GM20431 (cell line): Measurements from ENCODE around the gene TSPAN2.
"Not testable (repeated sequence)": the region's sequence is repeated elsewhere in the genome, so short reads cannot be mapped to it uniquely, and the experiment has no call there.

Experiments used
- in situ Hi-C: fragments of 300-500 bp; cut with MseI, MboI; formaldehyde crosslinking; loops from one replicate; pipeline ENCODE4 v1.15.0; 2020; ENCODE audit warnings: low sequenced_read_pairs; ENCODE audit not compliant: unreplicated experiment

TSPAN2 gene

DNA sequence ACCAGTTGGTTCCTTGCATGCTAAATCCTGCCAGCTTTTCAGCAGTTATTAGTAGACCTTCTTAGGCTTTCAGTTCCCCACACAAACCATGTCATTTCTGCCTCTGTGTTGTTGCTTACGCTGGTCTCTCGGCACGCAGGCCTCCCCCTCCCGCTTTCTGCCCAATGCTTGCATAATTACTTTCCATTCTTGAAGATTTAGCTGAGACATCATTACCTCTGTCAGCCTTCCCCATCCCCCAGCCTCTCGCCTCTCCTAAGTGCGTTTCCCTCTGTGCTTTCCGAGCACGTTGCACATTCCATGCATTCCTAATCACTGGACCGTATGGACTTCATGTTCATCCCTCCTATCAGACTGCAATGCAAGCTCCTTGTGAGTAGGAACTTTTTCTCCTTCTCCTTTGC, 32.9 kb downstream of the TSPAN2 start:
- in situ Hi-C loops = no loop called here

- in situ Hi-C loops = no loop called here
These were observed 36.7 kb downstream of the TSPAN2 start for GRCh38 chr1:115052454-115053083.

- in situ Hi-C loops = no loop called here
These were observed 37.5 kb downstream of the TSPAN2 start for GRCh38 chr1:115051850-115052249.

DNA sequence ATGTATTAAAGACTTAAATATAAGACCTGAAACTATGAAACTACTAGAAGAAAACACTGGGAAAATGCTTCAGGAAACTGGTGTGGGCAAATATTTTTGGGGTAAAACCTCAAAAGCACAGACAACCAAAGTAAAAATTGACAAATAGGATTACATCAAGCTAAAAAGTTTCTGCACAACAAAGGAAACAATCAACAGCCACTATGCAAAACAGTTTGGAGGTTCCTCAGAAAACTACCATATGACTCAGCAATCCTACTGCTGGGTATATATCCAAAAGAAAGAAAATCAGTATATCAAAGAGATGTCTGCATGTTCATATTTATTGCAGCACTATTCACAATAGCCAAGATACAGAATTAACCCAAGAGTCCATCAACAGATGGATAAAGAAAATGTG, 42.6 kb downstream of the TSPAN2 start:
- in situ Hi-C loops = no loop called here

- in situ Hi-C loops = no loop called here
These were observed 47.6 kb downstream of the TSPAN2 start for GRCh38 chr1:115041654-115042053.

- in situ Hi-C loops = no loop called here
These were observed 48.8 kb downstream of the TSPAN2 start for GRCh38 chr1:115040501-115040900.

- in situ Hi-C loops = no loop called here
These were observed 52.3 kb downstream of the TSPAN2 start for GRCh38 chr1:115036814-115037507.

GRCh38 chr1:115035652-115036051, 53.7 kb downstream of the TSPAN2 start:
- in situ Hi-C loops = no loop called here

DNA sequence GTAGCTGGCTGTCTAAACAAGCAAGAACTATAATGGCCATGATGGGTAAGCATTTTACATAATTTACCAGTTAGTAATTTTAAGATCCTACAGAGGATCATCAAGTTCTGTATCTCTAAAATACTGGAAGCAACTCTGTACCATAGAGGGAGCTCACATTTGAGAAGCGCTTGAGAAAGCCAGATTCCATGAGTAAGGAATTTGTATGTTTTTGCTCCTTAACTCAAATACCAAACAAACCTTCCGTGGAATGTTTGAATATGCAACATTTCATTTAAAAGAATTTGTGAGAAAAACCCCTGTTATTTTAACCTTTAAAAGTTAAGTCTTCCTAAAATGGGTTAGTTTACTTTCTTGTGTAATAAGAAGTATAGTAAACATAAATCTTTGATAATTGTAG, 57.7 kb downstream of the TSPAN2 start:
- in situ Hi-C loops = no loop called here

DNA sequence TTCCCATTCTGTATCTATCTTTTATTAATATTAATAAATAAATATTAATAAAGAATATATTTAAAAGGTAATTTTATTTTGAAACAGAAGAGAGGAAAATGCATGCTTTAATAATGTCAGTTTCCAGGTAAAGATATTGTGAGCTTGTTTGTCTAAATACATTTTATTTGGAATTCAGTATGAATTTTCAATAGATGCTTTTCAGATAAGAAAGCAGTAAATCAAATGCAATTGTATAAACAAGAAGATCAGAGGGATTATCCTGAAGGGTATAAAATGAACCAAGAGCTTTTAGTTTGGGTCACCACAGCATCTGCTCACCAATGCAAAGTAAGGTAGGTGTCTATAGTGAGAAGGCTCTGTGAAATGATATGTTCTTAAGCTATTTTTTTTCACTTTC, 59.8 kb downstream of the TSPAN2 start, which contains the start of gene TSHB:
TSS of gene TSHB (plus strand) at position 301 of the 400 bp plus-strand sequence. CDS start 3,537 bp downstream, outside the sequence.
- in situ Hi-C loops = no loop called here

GRCh38 chr1:115023593-115023992, 65.7 kb downstream of the TSPAN2 start:
- in situ Hi-C loops = no loop called here

GRCh38 chr1:115021145-115021544, 68.2 kb downstream of the TSPAN2 start:
- in situ Hi-C loops = no loop called here

DNA sequence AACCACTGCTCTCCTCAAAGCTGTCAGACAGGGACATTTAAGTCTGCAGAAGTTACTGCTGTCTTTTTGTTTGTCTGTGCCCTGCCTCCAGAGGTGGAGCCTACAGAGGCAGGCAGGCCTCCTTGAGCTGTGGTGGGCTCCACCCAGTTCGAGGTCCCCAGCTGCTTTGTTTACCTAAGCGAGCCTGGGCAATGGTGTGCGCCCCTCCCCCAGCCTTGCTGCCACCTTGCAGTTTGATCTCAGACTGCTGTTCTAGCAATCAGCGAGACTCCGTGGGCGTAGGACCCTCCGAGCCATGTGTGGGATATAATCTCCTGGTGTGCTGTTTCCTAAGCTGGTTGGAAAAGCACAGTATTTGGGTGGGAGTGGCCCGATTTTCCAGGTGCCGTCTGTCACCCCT, 69.8 kb downstream of the TSPAN2 start:
- in situ Hi-C loops = not testable (repeated sequence)

- in situ Hi-C loops = no loop called here
These were observed 75.5 kb downstream of the TSPAN2 start for GRCh38 chr1:115013792-115014191.

DNA sequence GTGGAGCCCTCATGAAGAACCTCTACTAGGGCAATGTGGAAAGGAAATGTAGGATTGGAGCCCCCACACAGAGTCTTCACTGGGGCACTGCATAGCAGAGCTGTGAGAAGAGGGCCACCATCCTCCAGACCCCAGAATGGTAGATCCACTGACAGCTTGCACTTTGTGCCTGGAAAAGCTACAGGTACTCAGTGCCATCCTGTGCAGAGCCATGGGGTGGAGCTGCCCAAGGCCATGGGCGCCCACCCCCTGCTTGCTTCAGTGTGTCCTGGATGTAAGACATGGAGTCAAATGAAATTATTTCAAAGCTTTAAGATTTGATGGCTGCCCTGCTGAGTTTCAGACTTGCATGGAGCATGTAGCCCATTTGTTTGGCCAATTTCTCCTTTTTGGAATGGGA, 76.9 kb downstream of the TSPAN2 start:
- in situ Hi-C loops = no loop called here

DNA sequence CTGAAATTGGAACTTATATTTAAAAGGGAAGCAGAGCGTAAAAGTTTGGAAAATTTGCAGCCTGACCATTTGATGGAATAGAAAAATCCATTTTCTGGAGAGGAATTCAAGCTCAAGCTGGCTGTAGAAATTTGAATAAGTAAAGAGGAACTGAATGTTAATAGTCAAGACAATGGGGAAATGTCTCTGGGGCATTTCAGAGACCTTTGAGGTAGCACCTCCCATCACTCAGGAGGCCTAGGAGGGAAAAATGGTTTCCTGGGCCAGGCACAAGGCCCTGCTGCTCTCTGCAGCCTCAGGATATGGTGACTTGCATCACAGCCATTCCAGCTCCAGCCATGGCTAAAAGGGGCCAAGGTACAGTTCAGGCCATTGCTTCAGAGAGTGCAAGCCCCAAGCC, 77.3 kb downstream of the TSPAN2 start:
- in situ Hi-C loops = no loop called here

DNA sequence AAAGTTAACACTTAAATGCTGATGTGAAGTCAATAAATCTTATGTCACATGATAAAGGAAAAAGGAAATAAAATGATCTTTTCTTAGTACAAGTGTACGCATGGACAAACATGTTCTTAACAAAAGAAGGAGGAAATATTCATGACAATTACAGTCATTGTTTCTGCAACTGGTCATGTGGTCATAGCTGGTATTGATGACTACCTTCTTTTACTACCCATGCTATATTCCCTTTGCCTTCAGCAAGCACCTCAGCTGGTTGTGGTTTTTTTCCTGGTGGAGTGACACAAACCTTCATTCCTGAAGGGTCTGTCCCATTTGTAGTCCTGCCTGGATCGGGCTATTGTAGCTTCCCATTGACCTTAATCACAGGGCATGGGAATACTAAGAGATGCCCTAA, 83.1 kb downstream of the TSPAN2 start:
- in situ Hi-C loops = no loop called here
